GM12878 (cell line): ENCODE measurements around the gene MAPKAPK2. TPM values are rescaled to one million over a fixed set of nuclear protein-coding genes. Genes with fewer than 3 reads are reported as not detected.
A peak's percentile ranks its signal among the peaks of the same experiment; 100 is the strongest.

Experiments
- ATAC-seq: fragments of 200-7000 bp; cut with Tn5 transposase; 3 replicates; pipeline ENCODE4 v1.9.1; 2020; ENCODE audit warnings: mild to moderate bottlenecking, moderate library complexity
- BruUV-seq: library from RNA; stranded (reverse); fragments of 400-500 nt; replicated peaks from 2 replicates; lab custom pipeline; 2021; lab: Mats Ljungman, UMichigan
- CTCF ChIA-PET: fragments of 300-600 bp; sonication (Branson Sonifier 250); formaldehyde crosslinking; extraction: SDS; loops from one replicate; lab custom pipeline; 2021; ENCODE audit warnings: inconsistent platforms; lab: Yijun Ruan, JAX
- POLR2A ChIA-PET: fragments of 350-600 bp; formaldehyde crosslinking; extraction: SDS; loops from one replicate; lab custom pipeline; 2021; ENCODE audit warnings: inconsistent platforms; lab: Charles Lee
- RAD21 ChIA-PET: fragments of 300-600 bp; sonication (Branson Sonifier 250); formaldehyde crosslinking; loops from one replicate; lab custom pipeline; 2023; ENCODE audit warnings: antibody characterized with exemption; ENCODE audit not compliant: unreplicated experiment; lab: Charles Lee
- SMC1A ChIA-PET: fragments of 300-600 bp; sonication (Branson Sonifier 250); formaldehyde crosslinking; loops from one replicate; lab custom pipeline; 2023; ENCODE audit not compliant: unreplicated experiment, uncharacterized antibody; lab: Charles Lee
- DNase-seq: peaks from one replicate; pipeline ENCODE4 v3.0.0-alpha.2; 2011; ENCODE audit warnings: low read depth, low spot score
- FAIRE-seq: peaks from 3 replicates; lab custom pipeline; 2011; peaks lifted over from hg19 to GRCh38; lab: Jason Lieb, UNC
- H2AFZ ChIP-seq: 2 replicates; pipeline ENCODE4 v1.6.0; 2011; ENCODE audit warnings: low read depth, low read length, control low read depth; ENCODE audit not compliant: control insufficient read depth
- H3K27ac ChIP-seq: 2 replicates; pipeline ENCODE4 v1.5.1; 2011; ENCODE audit warnings: control low read depth; ENCODE audit not compliant: control insufficient read depth, insufficient read depth
- H3K27me3 ChIP-seq, 2 experiments: replicated peaks in 1 of 2; 2 replicates each; pipeline versions ENCODE4 v1.6.0 to v1.6.1; 2011; ENCODE audit warnings: low read length in 1 of 2; ENCODE audit not compliant: control insufficient read depth in 2 of 2, insufficient read depth in 2 of 2
- H3K36me3 ChIP-seq, 2 experiments: 2 replicates each; pipeline ENCODE4 v1.5.1; 2011; ENCODE audit warnings: low read length in 1 of 2; ENCODE audit not compliant: control insufficient read depth in 2 of 2, insufficient read depth in 2 of 2
- H3K4me1 ChIP-seq: 2 replicates; pipeline ENCODE4 v1.6.1; 2011; ENCODE audit warnings: mild to moderate bottlenecking, low read length, moderate library complexity, mixed read lengths; ENCODE audit not compliant: control insufficient read depth, insufficient read depth
- H3K4me2 ChIP-seq: 2 replicates; pipeline ENCODE4 v1.6.0; 2011; ENCODE audit warnings: control low read depth; ENCODE audit not compliant: control insufficient read depth, insufficient read depth
- H3K4me3 ChIP-seq: fragments of 200-600 bp; sonication (generic); 2 replicates; pipeline ENCODE4 v1.5.1; 2016
- H3K79me2 ChIP-seq: 2 replicates; pipeline ENCODE4 v1.6.0; 2011; ENCODE audit warnings: low read length; ENCODE audit not compliant: control insufficient read depth, insufficient read depth
- H3K9ac ChIP-seq: 2 replicates; pipeline ENCODE4 v1.8.0; 2011; ENCODE audit warnings: low read length, control low read depth, mixed read lengths; ENCODE audit not compliant: control insufficient read depth, insufficient read depth
- H3K9me3 ChIP-seq: replicated peaks from 3 replicates; pipeline ENCODE4 v1.5.1; 2011; ENCODE audit warnings: mild to moderate bottlenecking, low read length; ENCODE audit not compliant: control insufficient read depth, insufficient read depth
- H4K20me1 ChIP-seq: 2 replicates; pipeline ENCODE4 v1.6.0; 2011; ENCODE audit not compliant: control insufficient read depth, insufficient read depth
- CEBPB ChIP-seq, 2 experiments: fragments of 150-350 bp in 1 of 2; IDR thresholded peaks; 2 replicates each; pipeline ENCODE4 v1.6.1; 2012 to 2014; ENCODE audit warnings: low read depth in 2 of 2, low read length in 2 of 2, borderline replicate concordance in 1 of 2, inconsistent platforms in 1 of 2
- CREB1 ChIP-seq: IDR thresholded peaks from 2 replicates; pipeline ENCODE4 v1.6.1; 2012; ENCODE audit warnings: low read depth, mild to moderate bottlenecking, inconsistent platforms
- CREM ChIP-seq: IDR thresholded peaks from 2 replicates; pipeline ENCODE4 v1.6.1; 2014; ENCODE audit warnings: antibody characterized with exemption, low read depth
- EED ChIP-seq: sonication (generic); IDR thresholded peaks from 2 replicates; pipeline ENCODE4 v1.6.1; 2016; ENCODE audit warnings: antibody characterized with exemption, low read depth
- ESRRA ChIP-seq: IDR thresholded peaks from 2 replicates; pipeline ENCODE4 v1.6.1; 2012; ENCODE audit warnings: mild to moderate bottlenecking, low read length, improper control_type of control experiment
- FOS ChIP-seq: IDR thresholded peaks from 3 replicates; pipeline ENCODE4 v1.6.1; 2011; ENCODE audit warnings: borderline replicate concordance; ENCODE audit not compliant: insufficient read length; ENCODE audit errors: extremely low read depth
- GABPA ChIP-seq: IDR thresholded peaks from 2 replicates; pipeline ENCODE4 v1.6.1; 2014; ENCODE audit warnings: antibody characterized with exemption, low read depth, mild to moderate bottlenecking, inconsistent platforms
- IKZF1 ChIP-seq: fragments of 450-650 bp; conservative IDR thresholded peaks from 2 replicates; pipeline ENCODE4 v1.6.1; 2017; ENCODE audit warnings: antibody characterized with exemption, mild to moderate bottlenecking
- IRF3 ChIP-seq: fragments of 450-650 bp; IDR thresholded peaks from 2 replicates; pipeline ENCODE4 v1.6.1; 2014; ENCODE audit warnings: mild to moderate bottlenecking
- IRF4 ChIP-seq: IDR thresholded peaks from 2 replicates; pipeline ENCODE4 v1.6.1; 2011; ENCODE audit warnings: low read depth, low read length
- KAT2A ChIP-seq: conservative IDR thresholded peaks from 2 replicates; pipeline ENCODE4 v1.6.1; 2011; ENCODE audit warnings: low read depth, low read length; ENCODE audit not compliant: control insufficient read depth
- MTA2 ChIP-seq: fragments of 450-650 bp; IDR thresholded peaks from 2 replicates; pipeline ENCODE4 v1.6.1; 2016; ENCODE audit warnings: low read depth, mild to moderate bottlenecking, moderate library complexity
- MXI1 ChIP-seq: fragments of 150-350 bp; IDR thresholded peaks from 2 replicates; pipeline ENCODE4 v1.6.1; 2011; ENCODE audit warnings: low read depth, mild to moderate bottlenecking, inconsistent platforms, low read length, improper control_type of control experiment
- NR2C1 ChIP-seq: fragments of 450-650 bp; IDR thresholded peaks from 2 replicates; pipeline ENCODE4 v1.6.1; 2017; ENCODE audit warnings: antibody characterized with exemption, mild to moderate bottlenecking, moderate library complexity
- NR2F1 ChIP-seq: fragments of 450-650 bp; conservative IDR thresholded peaks from 2 replicates; pipeline ENCODE4 v1.6.1; 2017; ENCODE audit warnings: mild to moderate bottlenecking
- POLR2A ChIP-seq: IDR thresholded peaks from 2 replicates; pipeline ENCODE4 v1.6.1; 2011; ENCODE audit warnings: low read depth, mild to moderate bottlenecking, low read length
- RAD51 ChIP-seq: fragments of 450-650 bp; IDR thresholded peaks from 2 replicates; pipeline ENCODE4 v1.6.1; 2016; ENCODE audit warnings: moderate library complexity, mild to moderate bottlenecking, inconsistent platforms
- RB1 ChIP-seq: fragments of 450-650 bp; formaldehyde crosslinking; IDR thresholded peaks from 2 replicates; pipeline ENCODE4 v1.6.1; 2017; ENCODE audit warnings: mild to moderate bottlenecking, borderline replicate concordance
- RFX5 ChIP-seq: IDR thresholded peaks from 2 replicates; pipeline ENCODE4 v1.6.1; 2011; ENCODE audit warnings: low read depth, low read length, improper control_type of control experiment
- RUNX3 ChIP-seq: IDR thresholded peaks from 2 replicates; pipeline ENCODE4 v1.6.1; 2012; ENCODE audit warnings: low read length, inconsistent platforms
- SMAD1 ChIP-seq: fragments of 450-650 bp; IDR thresholded peaks from 2 replicates; pipeline ENCODE4 v1.6.1; 2018; ENCODE audit warnings: mild to moderate bottlenecking, low read depth; ENCODE audit not compliant: partially characterized antibody
- SMAD5 ChIP-seq: IDR thresholded peaks from 2 replicates; pipeline ENCODE4 v1.6.1; 2016; ENCODE audit warnings: antibody characterized with exemption, low read depth
- SMARCA5 ChIP-seq: fragments of 450-650 bp; IDR thresholded peaks from 2 replicates; pipeline ENCODE4 v1.6.1; 2017; ENCODE audit warnings: mild to moderate bottlenecking
- SPI1 ChIP-seq: IDR thresholded peaks from 2 replicates; pipeline ENCODE4 v1.6.1; 2011; ENCODE audit warnings: low read depth, mild to moderate bottlenecking, low read length, moderate library complexity, borderline replicate concordance; ENCODE audit not compliant: insufficient read depth
- TCF12 ChIP-seq: IDR thresholded peaks from 2 replicates; pipeline ENCODE4 v1.6.1; 2011; ENCODE audit warnings: low read depth, mild to moderate bottlenecking, low read length
- YBX1 ChIP-seq: fragments of 450-650 bp; IDR thresholded peaks from 2 replicates; pipeline ENCODE4 v1.6.1; 2016; ENCODE audit warnings: antibody characterized with exemption
- YY1 ChIP-seq: IDR thresholded peaks from 2 replicates; pipeline ENCODE4 v1.6.1; 2011; ENCODE audit warnings: low read depth, mild to moderate bottlenecking, low read length
- ZNF24 ChIP-seq: fragments of 450-650 bp; IDR thresholded peaks from 2 replicates; pipeline ENCODE4 v1.6.1; 2017; ENCODE audit warnings: antibody characterized with exemption, mild to moderate bottlenecking
- WGBS: methylation state at CpG from one replicate; pipeline ENCODE4 v1.1.6; 2016; ENCODE audit warnings: low lambda C conversion rate; ENCODE audit not compliant: insufficient replicate concordance, insufficient coverage; ENCODE audit errors: missing lambda C conversion rate; 5-methylcytosine and 5-hydroxymethylcytosine counted together
- in situ Hi-C: fragments of 300-500 bp; cut with MboI; formaldehyde crosslinking; loops from 9 replicates; pipeline ENCODE4 v1.14.3; 2018; ENCODE audit warnings: mixed read lengths
- intact Hi-C: fragments of 100-400 bp; cut with micrococcal nuclease; formaldehyde crosslinking; loops from one replicate; pipeline ENCODE4 v1.14.2; 2022; ENCODE audit not compliant: unreplicated experiment
- polyA plus RNA-seq, 11 experiments: library from polyadenylated mRNA; depleted of rRNA in 4 of 11; unstranded in 6 of 11; stranded (reverse) in 5 of 11; fragments of >200 nt; fragmentation: Nextera tagmentation in 4 of 11; fragmentation: Illumina TruSeq in 1 of 11; extraction: Ambion mirVana in 4 of 11; extraction: Trizol in 1 of 11; gene quantifications; 1 replicate in 1 of 11; 2 replicates in 10 of 11; pipeline versions ENCODE4 v1.2.1 to v1.2.3, GENCODE V29; 2011 to 2016; ENCODE audit warnings: inconsistent platforms in 2 of 11, missing spikeins in 2 of 11, low read depth in 1 of 11
- total RNA-seq, 4 experiments: library from RNA; depleted of rRNA in 3 of 4; stranded (reverse); fragments of >200 nt in 3 of 4; fragmentation: Illumina TruSeq in 1 of 4; extraction: Trizol in 1 of 4; gene quantifications; 2 replicates each; pipeline versions ENCODE4 v1.2.1 to v1.2.3, GENCODE V29; 2013 to 2021

Gene MAPKAPK2
- total and polyA plus RNA-seq, 10 of the 15 experiments (the other 5 are each of a cell fraction or from before 2014, with no cell fraction given), result 0.72 to 92.2 (median 49.3) TPM

- Histone ChIP-seq H3K36me3 (peaks cover 33 to 44% of the 10 kb centered on the region in 2 experiments), H3K79me2 (no peaks in the 10 kb centered on the region), H3K9ac (no peak overlapping the region), H4K20me1 (peaks cover 3% of the 10 kb centered on the region), H3K4me2 (no peak overlapping the region), H3K4me3 (no peak overlapping the region), H3K27ac (no peak overlapping the region; the same call in 1 of the 2 replicates), H2AFZ (no peak overlapping the region), H3K27me3 (no peaks in the 10 kb centered on the region), H3K9me3 (no peaks in the 10 kb centered on the region), H3K4me1 (peaks cover 28% of the 10 kb centered on the region)
- ATAC-seq, result peak; percentile 45
- in situ Hi-C loops (loop anchor here (5.0 kb wide), 2 partner anchors 38 to 68 kb away; partner anchors contain the start of genes IL10 and IL19), intact Hi-C loops (loop anchor here (1.0 to 5.0 kb wide), 4 partner anchors 74 to 678 kb away; no protein-coding TSS in a partner anchor)
- BruUV-seq, result no TSS peak
- ChIA-PET SMC1A (interaction anchor here (0.7 to 6.4 kb wide), 43 partner anchors 9 to 248 kb away, joined by 3 to 417 read pairs (median 6); partner anchors contain the start of genes IL10 and IL19), RAD21 (interaction anchor here (0.6 to 9.3 kb wide), 49 partner anchors 9 to 336 kb away, joined by 3 to 297 read pairs (median 4); partner anchors contain the start of genes DYRK3, IL10, IL19 and IL20), CTCF (interaction anchor here (0.6 to 20.3 kb wide), 61 partner anchors 8 to 765 kb away, joined by 3 to 805 read pairs (median 4); partner anchors contain the start of genes DYRK3, FCMR, IL10 and IL19), POLR2A (interaction anchor here (0.6 to 3.5 kb wide), 9 partner anchors 8 to 178 kb away, joined by 3 to 24 read pairs (median 4); partner anchors contain the start of gene IL19)
- WGBS, result 44% methylated on average over 9 of the region's 9 CpGs
- no peak for DNase-seq
- no peak for FAIRE-seq
- TF ChIP-seq CREB1, result no peak
- TF ChIP-seq IKZF1, result peak; percentile 58
- peak; percentile 80 for TF ChIP-seq YY1
- TF ChIP-seq SMAD5, result no peak
- TF ChIP-seq EED, result 0 out of 2 replicates have a peak, but pooled peaks have one; percentile 23
- TF ChIP-seq POLR2A, result no peak; the same call in 1 of the 2 replicates
- no peak for TF ChIP-seq SMAD1
- TF ChIP-seq NR2F1, result 0 out of 2 replicates have a peak, but pooled peaks have one; percentile 29
- no peak for TF ChIP-seq SPI1
- no peak for TF ChIP-seq NR2C1
- no peak for TF ChIP-seq CREM
- no peak for TF ChIP-seq ESRRA
- no peak for TF ChIP-seq FOS
- TF ChIP-seq TCF12, result no peak
- no peak for TF ChIP-seq RAD51
- no peak for TF ChIP-seq MXI1
- TF ChIP-seq IRF3, result no peak
- TF ChIP-seq RUNX3, result peak; percentile 24; the same call in 1 of the 2 replicates
- no peak for TF ChIP-seq GABPA
- 0 out of 2 replicates have a peak, but pooled peaks have one; percentile 8 for TF ChIP-seq IRF4
- no peak for TF ChIP-seq KAT2A
- TF ChIP-seq MTA2, result no peak
- TF ChIP-seq YBX1, result no peak
- TF ChIP-seq RFX5, result no peak
- TF ChIP-seq ZNF24, result no peak
- TF ChIP-seq CEBPB (IDR thresholded peaks at IDR 0.05; ENCODE audit: borderline replicate concordance in 1 of 2, low read depth in 2 of 2, low read length in 2 of 2), result no peak
- TF ChIP-seq SMARCA5, result no peak
- peak; percentile 30; the same call in 1 of the 2 replicates for TF ChIP-seq RB1
Measured at GRCh38 chr1:206734499-206735142, 49.9 kb downstream of the MAPKAPK2 start.
